ENCODE results near the gene TAS1R3.

TAS1R3 gene

DNA sequence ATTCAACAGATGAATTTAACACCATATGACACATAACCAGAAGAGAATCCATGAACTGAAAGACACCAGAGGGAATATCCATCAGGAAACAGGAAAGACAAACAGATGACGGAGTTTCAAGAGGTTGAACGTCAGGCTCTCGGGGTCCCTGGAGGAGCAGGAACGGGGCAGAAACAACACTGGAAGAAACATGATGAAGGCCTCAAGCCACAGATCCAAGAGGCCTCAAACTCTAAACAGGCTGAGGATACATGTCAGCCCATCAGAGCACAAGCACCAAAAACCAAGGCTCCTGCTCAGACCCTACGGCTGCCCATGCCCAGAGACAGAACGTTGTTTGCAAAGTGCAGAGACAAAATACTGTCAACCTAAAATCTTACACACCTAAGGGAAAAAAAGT, 13.7 kb upstream of the TAS1R3 start:
- H3K4me3 ChIP-seq (ENCODE audit: low read depth, low read length) = no peak overlapping the region
- peaks cover 9% of the 10 kb centered on the region for H3K79me2 ChIP-seq
- no peaks in the 10 kb centered on the region for H3K4me1 ChIP-seq
- no peaks in the 10 kb centered on the region for H3K36me3 ChIP-seq (ENCODE audit: control insufficient read depth, insufficient read depth, low read length)
- no peak overlapping the region for H3K4me2 ChIP-seq (ENCODE audit: low read length)
- H2AFZ ChIP-seq = no peak overlapping the region
- no peak overlapping the region for H3K9ac ChIP-seq
- no peaks in the 10 kb centered on the region for H3K27me3 ChIP-seq (ENCODE audit: control insufficient read depth, insufficient read depth, low read length)
- TF ChIP-seq CTCF (IDR thresholded peaks at IDR 0.05) = no peak
- no peaks in the 10 kb centered on the region for H3K9me3 ChIP-seq (ENCODE audit: control insufficient read depth, low read length)
- H3K27ac ChIP-seq = no peak overlapping the region

- peaks cover 14% of the 10 kb centered on the region for H3K79me2 ChIP-seq
- H3K27me3 ChIP-seq (ENCODE audit: control insufficient read depth, insufficient read depth, low read length) = no peaks in the 10 kb centered on the region
- no peak overlapping the region for H3K27ac ChIP-seq
- no peak overlapping the region for H3K4me3 ChIP-seq (ENCODE audit: low read depth, low read length)
- H3K36me3 ChIP-seq (ENCODE audit: control insufficient read depth, insufficient read depth, low read length) = no peaks in the 10 kb centered on the region
- no peak overlapping the region for H2AFZ ChIP-seq
- H3K4me1 ChIP-seq = no peaks in the 10 kb centered on the region
- H3K9me3 ChIP-seq (ENCODE audit: control insufficient read depth, low read length) = no peaks in the 10 kb centered on the region
- no peak for TF ChIP-seq CTCF (IDR thresholded peaks at IDR 0.05)
- no peak overlapping the region for H3K4me2 ChIP-seq (ENCODE audit: low read length)
- no peak overlapping the region for H3K9ac ChIP-seq
Measured at GRCh38 chr1:1318131-1318652, 12.9 kb upstream of the TAS1R3 start.

DNA sequence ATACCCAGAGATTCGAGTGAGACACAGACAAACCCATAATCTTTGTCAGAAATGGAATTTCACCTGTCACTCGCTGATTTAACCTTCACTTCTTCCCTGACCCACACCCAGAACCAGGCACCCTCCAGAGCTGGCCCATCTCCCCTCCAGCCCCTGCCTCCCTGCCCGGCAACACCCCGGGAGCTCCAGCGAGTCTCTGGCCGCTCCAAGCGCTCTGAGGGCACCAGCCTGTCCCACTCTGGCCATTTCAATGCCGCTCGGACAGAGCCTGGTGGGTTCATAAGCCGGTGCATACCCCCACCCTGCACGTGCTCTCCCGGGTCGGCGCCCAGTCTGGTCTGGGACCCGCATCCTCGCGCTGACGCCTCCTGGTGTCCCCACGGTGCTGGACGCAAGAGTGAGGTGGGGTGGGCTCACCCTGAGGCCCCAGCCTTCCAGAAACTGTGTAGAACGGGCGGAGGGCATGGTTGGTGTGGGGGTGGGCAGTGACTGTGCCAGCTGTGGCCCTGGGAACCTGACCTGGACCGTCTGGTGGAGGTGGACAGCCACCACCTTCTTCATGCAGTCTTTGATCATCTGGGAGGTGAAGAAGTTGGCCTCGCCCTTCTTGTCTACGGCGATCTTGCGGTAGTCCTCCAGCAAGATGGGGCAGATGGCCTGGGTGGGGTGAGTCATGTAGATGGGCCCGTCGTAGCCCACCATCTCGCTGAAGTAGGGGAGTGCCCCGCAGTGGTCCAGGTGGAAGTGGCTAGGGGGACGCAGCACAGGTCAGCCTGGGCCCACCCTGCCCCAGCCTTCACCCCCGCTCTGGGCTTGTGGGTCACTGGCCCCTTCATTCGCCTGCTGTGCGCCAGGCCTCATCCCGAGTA, 12.1 kb upstream of the TAS1R3 start:
- H3K27me3 ChIP-seq (ENCODE audit: control insufficient read depth, insufficient read depth, low read length) = no peaks in the 10 kb centered on the region
- H3K27ac ChIP-seq = no peak overlapping the region
- H3K4me1 ChIP-seq = no peaks in the 10 kb centered on the region
- no peaks in the 10 kb centered on the region for H3K9me3 ChIP-seq (ENCODE audit: control insufficient read depth, low read length)
- H3K79me2 ChIP-seq = peaks cover 18% of the 10 kb centered on the region
- H3K9ac ChIP-seq = no peak overlapping the region
- no peak for TF ChIP-seq CTCF (IDR thresholded peaks at IDR 0.05)
- no peak overlapping the region for H3K4me2 ChIP-seq (ENCODE audit: low read length)
- no peaks in the 10 kb centered on the region for H3K36me3 ChIP-seq (ENCODE audit: control insufficient read depth, insufficient read depth, low read length)
- no peak overlapping the region for H3K4me3 ChIP-seq (ENCODE audit: low read depth, low read length)
- no peak overlapping the region for H2AFZ ChIP-seq

DNA sequence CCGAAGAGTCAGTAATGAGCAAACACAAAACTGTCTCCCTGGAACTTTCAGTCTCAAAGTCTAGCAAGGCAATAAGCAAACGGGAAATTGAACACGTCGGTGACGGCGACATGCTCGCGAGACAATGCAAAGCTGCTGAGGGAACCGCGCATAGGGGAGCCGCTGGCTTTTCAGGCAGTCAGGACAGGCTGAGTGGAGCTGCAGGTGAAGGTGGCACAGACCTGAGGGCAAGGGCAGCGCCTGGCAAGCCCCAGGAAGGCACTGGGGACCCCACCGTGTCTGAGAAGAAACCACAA, 11.5 kb upstream of the TAS1R3 start:
- Histone ChIP-seq H3K4me1 (no peaks in the 10 kb centered on the region), H3K36me3 (ENCODE audit: control insufficient read depth, insufficient read depth, low read length) (no peaks in the 10 kb centered on the region), H3K9me3 (ENCODE audit: control insufficient read depth, low read length) (no peaks in the 10 kb centered on the region), H3K9ac (no peak overlapping the region), H3K27me3 (ENCODE audit: control insufficient read depth, insufficient read depth, low read length) (no peaks in the 10 kb centered on the region), H3K27ac (no peak overlapping the region), H3K79me2 (peaks cover 22% of the 10 kb centered on the region), H3K4me2 (ENCODE audit: low read length) (no peak overlapping the region), H3K4me3 (ENCODE audit: low read depth, low read length) (no peak overlapping the region), H2AFZ (no peak overlapping the region)
- no peak for TF ChIP-seq CTCF (IDR thresholded peaks at IDR 0.05)

Data from parathyroid adenoma (tissue), 2 donors.